ENCODE data around the gene DNAH5. TPM values are rescaled to one million over a fixed set of nuclear protein-coding genes. Genes with fewer than 3 reads are reported as not detected.

Gene DNAH5
- polyA plus RNA-seq, 3 donors = not detected

DNA sequence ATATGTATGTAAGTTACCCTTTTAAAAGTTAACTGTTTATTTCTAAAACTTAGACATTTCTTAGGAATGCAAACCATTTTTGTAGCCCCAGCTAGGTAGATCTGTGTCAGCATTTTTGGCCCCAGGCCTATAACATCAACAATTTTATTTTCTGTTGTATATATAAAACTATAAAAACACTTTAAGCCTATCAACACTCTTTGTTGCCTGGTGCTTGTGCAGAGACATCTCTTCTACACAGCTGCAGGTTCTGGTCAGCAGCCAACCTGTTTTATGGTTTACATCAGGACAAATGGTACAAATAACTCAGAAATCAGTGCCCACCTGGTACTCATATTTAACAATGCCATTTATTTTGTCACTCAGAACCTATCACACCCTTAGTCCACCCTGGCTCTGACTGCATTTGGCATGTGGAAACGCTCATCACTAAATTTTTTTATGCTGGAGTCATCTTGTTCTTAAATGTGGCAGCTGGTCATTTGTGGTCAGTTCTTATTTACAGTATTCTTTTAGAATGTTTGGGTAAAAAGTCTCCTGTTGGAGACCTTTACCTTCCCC, 173.4 kb downstream of the DNAH5 start:
- Mint-ChIP-seq H3K4me3 (no peak overlapping the region), H3K36me3 (no peaks in the 10 kb centered on the region), H3K27me3 (ENCODE audit: low read depth in 3 of 3) (no peaks in the 10 kb centered on the region), H3K27ac (no peak overlapping the region), H3K4me1 (no peaks in the 10 kb centered on the region), H3K9me3 (peaks cover 1 to 14% (median 2%) of the 10 kb centered on the region in 7 donors)
- Histone ChIP-seq H3K9me3 (replicated peaks in 1 of 2; ENCODE audit: control insufficient read depth in 1 of 2, insufficient read depth in 1 of 2, low read length in 2 of 2) (peaks cover 7 to 8% of the 10 kb centered on the region in 2 donors), H3K27ac (ENCODE audit: low read depth in 1 of 2, low read length in 2 of 2) (no peak overlapping the region), H3K79me2 (ENCODE audit: insufficient read depth, low read length) (no peaks in the 10 kb centered on the region), H3K27me3 (ENCODE audit: control insufficient read depth in 2 of 2, insufficient read depth in 2 of 2, low read length in 2 of 2) (no peaks in the 10 kb centered on the region), H3K36me3 (replicated peaks in 1 of 2; ENCODE audit: control insufficient read depth in 1 of 2, insufficient read depth in 2 of 2, low read length in 2 of 2) (no peaks in the 10 kb centered on the region), H3K4me3 (replicated peaks in 1 of 3; ENCODE audit: low read depth in 2 of 3, low read length in 3 of 3) (no peak overlapping the region), H4K20me1 (ENCODE audit: insufficient read depth, low read length) (no peaks in the 10 kb centered on the region), H2AFZ (ENCODE audit: insufficient read depth, low read depth, low read length, poor library complexity, severe bottlenecking) (no peak overlapping the region), H3K4me2 (replicated peaks; ENCODE audit: extremely low read depth, low read length, poor library complexity, severe bottlenecking) (no peak overlapping the region), H3K4me1 (ENCODE audit: control insufficient read depth in 1 of 2, insufficient read depth in 2 of 2, low read length in 2 of 2) (no peaks in the 10 kb centered on the region), H3K9ac (ENCODE audit: insufficient read depth, low read length, poor library complexity, severe bottlenecking) (no peak overlapping the region)
- TF ChIP-seq, protein P1, sequence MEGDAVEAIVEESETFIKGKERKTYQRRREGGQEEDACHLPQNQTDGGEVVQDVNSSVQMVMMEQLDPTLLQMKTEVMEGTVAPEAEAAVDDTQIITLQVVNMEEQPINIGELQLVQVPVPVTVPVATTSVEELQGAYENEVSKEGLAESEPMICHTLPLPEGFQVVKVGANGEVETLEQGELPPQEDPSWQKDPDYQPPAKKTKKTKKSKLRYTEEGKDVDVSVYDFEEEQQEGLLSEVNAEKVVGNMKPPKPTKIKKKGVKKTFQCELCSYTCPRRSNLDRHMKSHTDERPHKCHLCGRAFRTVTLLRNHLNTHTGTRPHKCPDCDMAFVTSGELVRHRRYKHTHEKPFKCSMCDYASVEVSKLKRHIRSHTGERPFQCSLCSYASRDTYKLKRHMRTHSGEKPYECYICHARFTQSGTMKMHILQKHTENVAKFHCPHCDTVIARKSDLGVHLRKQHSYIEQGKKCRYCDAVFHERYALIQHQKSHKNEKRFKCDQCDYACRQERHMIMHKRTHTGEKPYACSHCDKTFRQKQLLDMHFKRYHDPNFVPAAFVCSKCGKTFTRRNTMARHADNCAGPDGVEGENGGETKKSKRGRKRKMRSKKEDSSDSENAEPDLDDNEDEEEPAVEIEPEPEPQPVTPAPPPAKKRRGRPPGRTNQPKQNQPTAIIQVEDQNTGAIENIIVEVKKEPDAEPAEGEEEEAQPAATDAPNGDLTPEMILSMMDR (IDR thresholded peaks at IDR 0.05) = no peak
- WGBS (ENCODE audit: insufficient coverage) = no CpG with 5 or more reads among the region's 1 CpG
- no peak for DNase-seq
- intact Hi-C loops (cut with micrococcal nuclease) = no loop called here

DNA sequence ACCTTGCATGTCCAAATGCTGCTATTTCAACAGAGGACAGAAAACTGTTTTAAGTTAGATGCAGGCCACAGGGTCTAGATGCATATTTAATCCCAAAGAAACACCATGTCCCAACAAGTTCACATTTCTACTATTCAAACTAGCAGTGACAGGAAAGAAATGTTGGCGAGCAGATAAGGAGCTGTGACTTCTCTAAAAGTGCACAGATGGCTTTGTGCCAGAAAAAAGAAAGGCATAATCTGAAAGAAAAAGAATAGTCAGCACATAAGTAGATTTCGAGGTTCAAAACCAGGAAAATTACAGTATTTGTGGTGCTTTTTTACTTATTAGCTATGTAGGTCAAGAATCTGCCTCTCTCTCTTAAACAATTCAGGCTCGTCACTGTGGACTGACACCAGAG, 178.3 kb downstream of the DNAH5 start:
- Histone ChIP-seq H3K27me3 (ENCODE audit: control insufficient read depth in 2 of 2, insufficient read depth in 2 of 2, low read length in 2 of 2) (no peaks in the 10 kb centered on the region), H4K20me1 (ENCODE audit: insufficient read depth, low read length) (no peaks in the 10 kb centered on the region), H3K9me3 (replicated peaks in 1 of 2; ENCODE audit: control insufficient read depth in 1 of 2, insufficient read depth in 1 of 2, low read length in 2 of 2) (peaks cover 5 to 7% of the 10 kb centered on the region in 2 donors), H3K9ac (ENCODE audit: insufficient read depth, low read length, poor library complexity, severe bottlenecking) (no peak overlapping the region), H3K4me2 (replicated peaks; ENCODE audit: extremely low read depth, low read length, poor library complexity, severe bottlenecking) (no peak overlapping the region), H3K79me2 (ENCODE audit: insufficient read depth, low read length) (no peaks in the 10 kb centered on the region), H2AFZ (ENCODE audit: insufficient read depth, low read depth, low read length, poor library complexity, severe bottlenecking) (no peak overlapping the region), H3K36me3 (replicated peaks in 1 of 2; ENCODE audit: control insufficient read depth in 1 of 2, insufficient read depth in 2 of 2, low read length in 2 of 2) (no peaks in the 10 kb centered on the region), H3K4me1 (ENCODE audit: control insufficient read depth in 1 of 2, insufficient read depth in 2 of 2, low read length in 2 of 2) (no peaks in the 10 kb centered on the region), H3K4me3 (replicated peaks in 1 of 3; ENCODE audit: low read depth in 2 of 3, low read length in 3 of 3) (no peak overlapping the region), H3K27ac (ENCODE audit: low read depth in 1 of 2, low read length in 2 of 2) (no peak overlapping the region)
- intact Hi-C loops (cut with micrococcal nuclease) = no loop called here
- H3K4me1 Mint-ChIP-seq = no peaks in the 10 kb centered on the region
- no peak overlapping the region for H3K27ac Mint-ChIP-seq
- no peaks in the 10 kb centered on the region for H3K36me3 Mint-ChIP-seq
- DNase-seq = no peak
- TF ChIP-seq, protein P1 (IDR thresholded peaks at IDR 0.05) = no peak
- H3K27me3 Mint-ChIP-seq (ENCODE audit: low read depth in 3 of 3) = no peaks in the 10 kb centered on the region
- H3K4me3 Mint-ChIP-seq = no peak overlapping the region
- H3K9me3 Mint-ChIP-seq = peaks cover 0 to 18% (median 6%) of the 10 kb centered on the region in 7 donors
- WGBS (ENCODE audit: insufficient coverage) = no CpG with 5 or more reads among the region's 3 CpGs
